ENCODE measurements around the gene FANCE. TPM values are rescaled to one million over a fixed set of nuclear protein-coding genes. Genes with fewer than 3 reads are reported as not detected.

FANCE gene
- total RNA-seq, 4 donors from 2014 or later: 17.5 to 36.7 (median 34.2) TPM

- WGBS, 2 donors: 76 to 82% methylated on average over 7 of the region's 7 CpGs
- intact Hi-C loops (cut with DNase I; ENCODE audit: low total_unique reads): no loop called here
- no peak for TF ChIP-seq POLR2A (IDR thresholded peaks at IDR 0.05)
- TF ChIP-seq CTCF (IDR thresholded peaks at IDR 0.05): no peak
- H3K4me3 ChIP-seq (ENCODE audit: low read depth, poor library complexity, severe bottlenecking): no peak overlapping the region
- DNase-seq (ENCODE audit: low spot score in 2 of 2): no peak
These were observed 40.8 kb downstream of the FANCE start for GRCh38 chr6:35492974-35493284.

GRCh38 chr6:35493307-35493983 is 41.3 kb downstream of the FANCE start:
- no peak for DNase-seq (ENCODE audit: low spot score in 2 of 2)
- intact Hi-C loops (cut with DNase I; ENCODE audit: low total_unique reads): no loop called here

GRCh38 chr6:35494161-35494563 is 42.0 kb downstream of the FANCE start:
- no peak for DNase-seq (ENCODE audit: low spot score in 2 of 2)
- H3K4me3 ChIP-seq (ENCODE audit: low read depth, poor library complexity, severe bottlenecking): no peak overlapping the region
- 4 to 16% methylated on average over 4 of the region's 4 CpGs for WGBS, 2 donors
- intact Hi-C loops (cut with DNase I; ENCODE audit: low total_unique reads): no loop called here
- no peak for TF ChIP-seq POLR2A (IDR thresholded peaks at IDR 0.05)
- no peak for TF ChIP-seq CTCF (IDR thresholded peaks at IDR 0.05)

More at GRCh38 chr6:35493307-35493983, 41.3 kb downstream of the FANCE start:
- 75% methylated on average over 28 of the region's 28 CpGs for WGBS, 2 donors
- H3K4me3 ChIP-seq (ENCODE audit: low read depth, poor library complexity, severe bottlenecking): no peak overlapping the region
- TF ChIP-seq POLR2A (IDR thresholded peaks at IDR 0.05) (no peak), CTCF (IDR thresholded peaks at IDR 0.05) (no peak)

- no peak for DNase-seq (ENCODE audit: low spot score in 2 of 2)
- intact Hi-C loops (cut with DNase I; ENCODE audit: low total_unique reads): no loop called here
- WGBS, 2 donors: 36 to 46% methylated on average over 9 of the region's 9 CpGs
These were observed 43.3 kb downstream of the FANCE start for GRCh38 chr6:35495258-35496035.

GRCh38 chr6:35496036-35496840 is 44.1 kb downstream of the FANCE start:
- WGBS, 2 donors: 8 to 14% methylated on average over 14 to 44 of the region's 63 CpGs
- peak in 1 of 2 donors; percentile 91 for DNase-seq (ENCODE audit: low spot score in 2 of 2)
- TF ChIP-seq POLR2A (IDR thresholded peaks at IDR 0.05) (no peak), CTCF (IDR thresholded peaks at IDR 0.05) (no peak)
- intact Hi-C loops (cut with DNase I; ENCODE audit: low total_unique reads): no loop called here
- H3K4me3 ChIP-seq (ENCODE audit: low read depth, poor library complexity, severe bottlenecking): peak overlapping the region; percentile 78

More at GRCh38 chr6:35495258-35496035, 43.3 kb downstream of the FANCE start:
- TF ChIP-seq POLR2A (IDR thresholded peaks at IDR 0.05) (no peak), CTCF (IDR thresholded peaks at IDR 0.05) (no peak)
- H3K4me3 ChIP-seq (ENCODE audit: low read depth, poor library complexity, severe bottlenecking): peak overlapping the region; percentile 78
